RPMI8226 (cell line): ENCODE measurements around the gene CHTOP.
A peak's percentile ranks its signal among the peaks of the same experiment; 100 is the strongest.
"Not testable (repeated sequence)": the region's sequence is repeated elsewhere in the genome, so short reads cannot be mapped to it uniquely, and the experiment has no call there.

Source experiments
- DNase-seq: peaks from one replicate; pipeline ENCODE4 v3.0.0-alpha.2; 2015

CHTOP gene

DNA sequence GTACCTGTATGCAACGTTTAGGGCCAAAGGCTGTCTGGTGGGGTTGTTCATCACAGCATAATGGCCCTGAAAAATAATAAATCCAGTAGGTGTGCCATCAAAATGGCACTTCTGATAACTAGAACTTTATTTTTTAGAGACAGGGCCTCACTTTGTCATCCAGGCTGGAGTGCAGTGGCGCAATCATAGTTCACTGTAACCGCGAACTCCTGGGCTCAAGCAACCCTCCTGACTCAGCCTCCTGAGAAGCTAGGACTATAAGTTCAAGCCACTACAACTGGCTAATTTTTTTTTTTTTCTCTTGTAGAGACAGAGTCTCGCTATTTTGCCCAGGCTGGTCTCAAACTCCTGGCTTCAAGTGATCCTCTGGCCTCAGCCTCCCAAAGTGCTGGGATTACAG lies 29.3 kb downstream of the CHTOP start:
- no peak for DNase-seq

DNA sequence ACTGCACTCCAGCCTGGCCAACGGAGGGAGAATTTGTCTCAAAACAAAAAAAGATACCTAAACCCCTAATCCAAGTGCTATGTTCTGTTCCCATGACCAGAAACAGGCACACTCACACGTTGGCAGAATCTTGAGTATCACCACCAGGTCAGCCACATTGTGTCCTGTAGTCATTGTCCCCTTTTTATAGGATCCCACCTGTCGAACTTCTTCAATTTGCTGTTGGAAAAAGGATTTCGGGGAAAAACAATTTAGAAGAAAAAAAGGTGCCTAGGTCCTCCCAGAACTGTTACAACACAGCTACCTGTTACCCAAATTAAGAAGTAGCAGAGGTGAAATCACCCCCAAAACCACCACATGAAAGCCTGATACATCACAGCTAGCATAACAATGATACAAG lies 33.6 kb downstream of the CHTOP start:
- no peak for DNase-seq

DNA sequence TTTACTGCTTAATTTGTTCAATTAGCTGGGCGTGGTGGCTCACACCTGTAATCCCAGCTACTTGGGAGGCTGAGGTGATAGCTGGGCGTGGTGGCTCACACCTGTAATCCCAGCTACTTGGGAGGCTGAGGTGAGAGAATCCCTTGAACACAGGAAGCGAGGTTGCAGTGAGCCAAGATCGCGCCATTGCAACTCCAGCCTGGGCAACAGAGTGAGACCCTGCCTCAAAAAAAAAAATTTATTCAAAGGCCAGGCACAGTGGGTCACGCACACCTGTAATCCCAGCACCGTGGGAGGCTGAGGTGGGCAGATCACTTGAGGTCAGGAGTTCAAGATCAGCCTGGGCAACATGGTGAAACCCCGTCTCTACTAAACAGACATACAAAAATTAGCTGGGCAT lies 34.8 kb downstream of the CHTOP start:
- not testable (repeated sequence) for DNase-seq

DNA sequence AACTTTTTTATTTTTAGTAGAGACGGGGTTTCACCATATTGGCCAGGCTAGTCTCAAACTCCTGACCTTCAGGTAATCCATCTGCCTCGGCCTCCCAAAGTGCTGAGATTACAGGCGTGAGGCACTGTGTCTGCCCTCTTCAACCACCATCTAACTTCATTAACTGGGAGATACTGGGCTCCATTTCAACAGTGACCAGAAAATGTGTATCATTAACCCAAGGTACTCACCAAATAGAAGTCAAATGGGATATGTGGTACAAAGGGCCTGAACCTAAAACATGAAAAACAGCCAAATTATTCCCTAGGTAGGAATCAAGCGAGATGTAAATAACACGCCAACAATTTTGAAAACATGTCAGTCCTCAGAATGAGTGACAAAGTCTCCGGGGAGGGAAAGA lies 35.7 kb downstream of the CHTOP start:
- DNase-seq: no peak

DNA sequence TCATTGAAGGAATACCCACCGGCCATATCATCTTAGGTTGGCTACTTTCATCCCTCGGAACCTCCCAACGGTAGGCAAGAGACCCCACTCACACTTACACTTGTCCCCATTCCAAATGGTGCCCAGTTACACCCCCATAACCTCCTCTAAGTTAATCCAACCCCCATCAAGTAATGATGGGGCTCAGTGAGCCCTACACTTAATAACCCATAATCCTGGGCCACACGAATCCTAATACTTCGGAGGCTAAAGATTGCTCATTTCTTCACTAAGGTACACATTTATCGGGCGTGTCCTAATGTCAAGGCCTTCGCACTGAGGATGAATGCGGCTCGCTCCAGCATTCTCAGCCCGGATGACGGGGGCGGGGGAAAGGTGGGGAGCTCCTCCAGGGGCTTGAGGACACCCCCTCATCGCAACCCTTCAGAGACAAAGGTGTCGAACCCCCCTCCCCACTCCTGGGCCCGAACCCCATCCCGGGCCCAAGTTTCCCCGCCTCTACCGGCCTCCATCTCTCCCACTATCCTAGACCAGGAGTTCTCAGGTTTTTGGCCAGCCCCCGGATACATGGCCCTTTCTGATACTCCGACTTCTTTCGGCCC lies 36.5 kb downstream of the CHTOP start:
- no peak for DNase-seq

DNA sequence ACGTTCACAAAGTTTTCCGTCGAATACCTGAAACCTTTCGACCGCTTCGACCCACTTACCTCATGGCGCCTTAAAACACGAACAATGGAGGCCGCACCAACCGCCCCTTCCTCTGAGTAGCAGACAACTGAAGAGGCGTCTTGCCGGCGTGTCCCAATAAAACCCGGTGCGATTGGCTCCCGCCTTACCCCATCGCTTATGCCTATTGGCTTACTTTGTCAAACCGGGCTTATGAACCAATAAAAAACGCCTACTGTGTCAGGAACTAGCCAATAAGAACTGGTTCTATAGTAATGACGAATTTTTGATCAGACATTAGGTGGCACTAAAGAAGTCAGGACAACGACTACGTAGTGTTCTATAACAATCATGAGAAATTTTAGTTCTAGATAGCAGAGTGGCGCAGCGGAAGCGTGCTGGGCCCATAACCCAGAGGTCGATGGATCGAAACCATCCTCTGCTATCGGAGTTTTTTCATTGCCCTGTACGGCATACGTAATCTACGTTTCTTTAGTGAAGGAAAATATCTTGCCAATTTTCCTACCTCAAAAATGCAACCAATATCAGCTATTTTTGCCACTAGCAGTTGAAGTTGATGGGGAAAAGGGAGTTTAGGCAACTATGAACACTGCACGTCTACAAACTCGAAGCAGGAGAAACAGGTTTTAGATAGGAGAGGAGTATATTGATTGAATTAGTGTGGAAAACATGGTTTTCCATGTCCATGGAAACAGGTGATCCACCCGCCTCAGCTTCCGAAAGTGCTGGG lies 37.2 kb downstream of the CHTOP start, which contains the start of gene ILF2:
Gene ILF2, minus strand, starts transcription at position 135 of the 769 bp plus-strand sequence. Its CDS starts 71 bp downstream, at position 64.
- peak; percentile 99 for DNase-seq

DNA sequence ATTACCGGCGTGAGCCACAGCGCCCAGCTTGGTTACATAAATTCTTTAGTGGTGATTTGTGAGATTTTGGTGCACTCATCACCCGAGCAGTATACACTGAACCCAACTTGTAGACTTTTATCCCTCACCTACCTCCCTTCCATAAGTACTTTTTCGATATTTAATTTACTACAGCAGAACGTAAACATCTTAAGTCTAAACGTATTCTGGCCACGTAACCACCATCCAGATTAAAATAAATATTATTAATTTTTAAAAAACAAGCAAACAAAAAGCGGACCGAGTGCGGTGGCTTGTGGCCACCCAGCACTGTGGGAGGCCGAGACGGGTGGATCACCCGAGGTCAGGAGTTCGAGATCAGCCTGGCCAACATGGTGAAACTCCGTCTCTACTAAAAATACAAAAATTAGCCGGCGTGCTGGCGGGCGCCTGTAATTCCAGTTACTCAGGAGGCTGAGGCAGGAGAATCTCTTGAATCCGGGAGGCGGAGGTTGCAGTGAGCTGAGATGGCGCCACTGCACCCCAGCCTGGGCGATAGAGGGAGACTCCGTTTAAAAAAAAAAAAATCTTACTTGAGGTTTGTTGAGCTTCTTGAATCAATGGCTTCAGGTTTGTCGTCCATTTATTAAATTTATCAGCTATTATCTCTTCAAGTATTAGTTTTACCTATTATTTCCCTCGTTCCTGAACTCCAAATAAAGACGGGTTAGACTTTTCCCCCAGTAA lies 37.9 kb downstream of the CHTOP start:
- peak; percentile 60 for DNase-seq

DNA sequence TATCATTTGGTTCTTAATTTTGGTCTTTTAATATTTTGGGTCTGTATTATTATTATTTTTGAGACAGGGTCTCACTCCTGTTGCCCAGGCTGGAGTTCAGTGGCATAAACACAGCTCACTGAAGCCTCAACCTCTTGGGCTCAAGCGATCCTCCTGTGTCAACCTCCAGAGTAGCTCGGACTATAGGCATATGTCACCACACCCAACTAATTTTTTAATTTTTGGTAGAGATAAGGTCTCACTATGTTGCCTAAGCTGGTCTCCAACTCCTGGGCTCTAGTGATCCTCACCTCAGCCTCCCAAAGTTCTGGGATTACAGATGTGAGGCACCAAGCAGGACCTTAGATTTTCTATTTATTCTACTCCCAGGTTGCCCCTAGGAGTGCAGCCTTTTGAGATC lies 39.6 kb downstream of the CHTOP start:
- DNase-seq: no peak

DNA sequence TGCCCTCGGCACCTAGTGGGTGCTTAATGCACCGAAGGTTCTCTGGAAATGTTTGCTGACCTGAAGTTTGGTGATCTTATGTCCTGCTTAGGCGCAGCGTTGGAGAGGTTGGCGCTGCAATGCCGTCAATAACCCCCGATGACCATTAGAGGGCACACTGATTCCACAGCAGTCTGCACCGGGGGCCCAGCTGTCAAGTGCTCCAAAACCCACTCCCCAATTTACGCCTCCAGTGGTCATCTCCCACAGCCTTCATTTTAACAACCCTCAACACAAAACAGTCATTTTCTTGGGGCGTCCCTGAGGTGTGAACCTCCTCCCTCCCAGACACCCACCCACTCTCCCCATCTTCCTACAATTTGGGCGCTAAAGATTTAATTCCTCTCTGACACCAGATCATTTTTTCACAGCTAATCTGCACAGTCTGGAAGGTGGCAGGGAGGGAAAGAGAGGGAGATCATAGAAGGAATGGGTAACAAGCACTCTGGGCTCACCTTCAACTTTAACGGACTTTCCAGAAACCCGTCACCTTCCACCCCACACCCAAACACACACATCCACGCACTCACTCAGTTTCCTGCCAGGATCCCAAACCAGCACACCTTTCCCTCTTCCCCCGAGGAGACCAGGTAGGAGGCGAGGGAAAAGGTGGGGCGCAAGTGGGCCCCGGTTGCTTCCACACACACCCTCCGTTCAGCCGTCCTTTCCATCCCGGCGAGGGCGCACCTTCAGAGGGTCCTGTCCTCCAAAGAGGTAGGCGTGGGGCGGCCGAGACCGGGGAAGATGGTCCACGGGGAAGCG lies 44.1 kb downstream of the CHTOP start:
- DNase-seq: peak; percentile 65

DNA sequence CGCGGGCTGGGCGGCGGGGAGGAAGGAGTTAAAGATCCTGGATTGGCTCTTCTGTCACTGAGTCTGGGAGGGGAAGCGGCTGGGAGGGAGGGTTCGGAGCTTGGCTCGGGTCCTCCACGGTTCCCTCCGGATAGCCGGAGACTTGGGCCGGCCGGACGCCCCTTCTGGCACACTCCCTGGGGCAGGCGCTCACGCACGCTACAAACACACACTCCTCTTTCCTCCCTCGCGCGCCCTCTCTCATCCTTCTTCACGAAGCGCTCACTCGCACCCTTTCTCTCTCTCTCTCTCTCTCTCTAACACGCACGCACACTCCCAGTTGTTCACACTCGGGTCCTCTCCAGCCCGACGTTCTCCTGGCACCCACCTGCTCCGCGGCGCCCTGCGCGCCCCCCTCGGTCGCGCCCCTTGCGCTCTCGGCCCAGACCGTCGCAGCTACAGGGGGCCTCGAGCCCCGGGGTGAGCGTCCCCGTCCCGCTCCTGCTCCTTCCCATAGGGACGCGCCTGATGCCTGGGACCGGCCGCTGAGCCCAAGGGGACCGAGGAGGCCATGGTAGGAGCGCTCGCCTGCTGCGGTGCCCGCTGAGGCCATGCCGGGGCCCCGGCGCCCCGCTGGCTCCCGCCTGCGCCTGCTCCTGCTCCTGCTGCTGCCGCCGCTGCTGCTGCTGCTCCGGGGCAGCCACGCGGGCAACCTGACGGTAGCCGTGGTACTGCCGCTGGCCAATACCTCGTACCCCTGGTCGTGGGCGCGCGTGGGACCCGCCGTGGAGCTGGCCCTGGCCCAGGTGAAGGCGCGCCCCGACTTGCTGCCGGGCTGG lies 44.9 kb downstream of the CHTOP start, which contains the start of gene NPR1:
Gene NPR1, plus strand, starts transcription at position 170 of the 818 bp plus-strand sequence. Its CDS starts 421 bp downstream, at position 591.
- peak; percentile 55 for DNase-seq

DNA sequence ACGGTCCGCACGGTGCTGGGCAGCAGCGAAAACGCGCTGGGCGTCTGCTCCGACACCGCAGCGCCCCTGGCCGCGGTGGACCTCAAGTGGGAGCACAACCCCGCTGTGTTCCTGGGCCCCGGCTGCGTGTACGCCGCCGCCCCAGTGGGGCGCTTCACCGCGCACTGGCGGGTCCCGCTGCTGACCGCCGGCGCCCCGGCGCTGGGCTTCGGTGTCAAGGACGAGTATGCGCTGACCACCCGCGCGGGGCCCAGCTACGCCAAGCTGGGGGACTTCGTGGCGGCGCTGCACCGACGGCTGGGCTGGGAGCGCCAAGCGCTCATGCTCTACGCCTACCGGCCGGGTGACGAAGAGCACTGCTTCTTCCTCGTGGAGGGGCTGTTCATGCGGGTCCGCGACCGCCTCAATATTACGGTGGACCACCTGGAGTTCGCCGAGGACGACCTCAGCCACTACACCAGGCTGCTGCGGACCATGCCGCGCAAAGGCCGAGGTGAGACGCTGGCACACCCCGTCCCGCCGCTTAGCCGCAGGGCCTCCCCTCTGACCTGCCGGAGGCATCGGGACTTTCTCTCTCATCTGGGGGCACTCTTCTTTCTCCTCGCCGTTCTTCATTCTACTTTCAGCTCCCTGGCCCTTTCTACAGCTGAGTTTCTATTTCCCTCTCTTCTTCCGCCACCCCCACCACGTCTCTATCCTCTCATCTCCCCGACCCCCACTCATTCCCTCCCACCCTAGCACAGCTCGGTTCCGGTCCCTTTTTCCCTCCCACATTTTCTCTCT lies 45.7 kb downstream of the CHTOP start:
- peak; percentile 44 for DNase-seq

DNA sequence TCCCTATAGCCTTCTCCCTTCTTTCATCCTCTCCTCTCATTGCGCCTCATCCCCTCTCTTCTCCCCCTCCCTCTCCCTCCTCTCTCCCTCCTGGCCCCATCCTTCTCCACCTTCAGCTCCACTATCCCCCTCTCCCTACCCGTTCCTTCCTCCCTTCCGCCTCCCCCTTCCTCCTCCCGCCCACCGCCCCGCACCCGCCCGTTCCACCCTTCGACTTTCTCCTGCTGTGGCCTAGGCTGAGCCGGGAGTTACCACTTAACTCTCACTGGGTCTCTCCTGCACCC lies 46.2 kb downstream of the CHTOP start:
- DNase-seq: no peak

DNA sequence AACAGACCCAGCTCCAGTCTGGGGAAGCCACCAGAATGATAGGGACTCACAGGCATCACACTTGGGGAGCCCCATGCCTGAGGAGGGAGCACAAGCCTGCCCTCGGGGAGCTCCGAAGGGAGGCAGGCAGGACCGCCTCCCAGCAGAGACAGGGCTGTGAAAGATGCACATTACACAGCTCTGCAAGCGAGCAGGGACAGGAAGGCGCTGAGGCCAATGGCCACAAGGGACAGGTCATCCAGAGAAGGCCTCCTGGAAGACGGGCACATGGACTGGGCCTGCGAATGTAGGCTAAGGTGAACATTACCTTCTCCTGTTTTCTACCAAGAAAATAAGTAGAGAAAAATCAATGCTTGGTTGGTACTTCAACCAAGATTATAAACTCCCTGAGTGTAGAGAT lies 48.9 kb downstream of the CHTOP start:
- no peak for DNase-seq

DNA sequence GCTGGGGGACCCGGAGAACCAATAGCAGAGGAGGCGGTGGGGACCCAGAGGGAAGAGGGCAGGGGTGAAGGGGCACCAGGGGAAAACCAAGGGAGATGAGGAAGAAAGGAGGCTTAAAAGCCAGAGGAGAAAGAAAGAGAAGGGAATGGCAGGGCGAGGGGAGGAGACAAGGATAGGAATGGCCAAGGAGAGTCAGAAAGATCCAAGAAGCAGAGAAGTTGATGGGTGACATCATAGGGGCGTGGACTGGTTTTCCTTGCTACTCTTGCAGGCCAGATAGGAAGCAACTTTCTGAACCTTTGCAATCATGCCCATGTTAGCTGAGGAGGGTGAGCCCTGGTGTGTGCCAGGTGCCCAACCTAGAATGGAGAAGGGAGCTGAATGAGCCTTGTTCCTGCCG lies 50.0 kb downstream of the CHTOP start:
- no peak for DNase-seq

DNA sequence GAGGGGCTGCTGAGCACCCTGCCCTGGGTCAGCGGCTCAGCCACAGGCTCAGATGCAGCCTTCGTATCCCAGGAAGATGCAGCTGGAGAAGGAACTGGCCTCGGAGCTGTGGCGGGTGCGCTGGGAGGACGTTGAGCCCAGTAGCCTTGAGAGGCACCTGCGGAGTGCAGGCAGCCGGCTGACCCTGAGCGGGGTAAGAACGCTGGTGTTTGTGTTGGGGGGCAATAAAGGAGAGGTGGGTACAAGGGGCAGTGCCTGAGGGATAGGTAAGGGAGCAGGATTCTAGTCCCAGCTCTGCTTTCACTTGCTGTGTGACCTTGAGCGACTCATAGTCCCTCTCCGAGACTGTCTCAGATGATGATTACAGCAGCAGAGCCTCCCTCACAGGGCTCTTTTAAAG lies 51.0 kb downstream of the CHTOP start:
- no peak for DNase-seq

DNA sequence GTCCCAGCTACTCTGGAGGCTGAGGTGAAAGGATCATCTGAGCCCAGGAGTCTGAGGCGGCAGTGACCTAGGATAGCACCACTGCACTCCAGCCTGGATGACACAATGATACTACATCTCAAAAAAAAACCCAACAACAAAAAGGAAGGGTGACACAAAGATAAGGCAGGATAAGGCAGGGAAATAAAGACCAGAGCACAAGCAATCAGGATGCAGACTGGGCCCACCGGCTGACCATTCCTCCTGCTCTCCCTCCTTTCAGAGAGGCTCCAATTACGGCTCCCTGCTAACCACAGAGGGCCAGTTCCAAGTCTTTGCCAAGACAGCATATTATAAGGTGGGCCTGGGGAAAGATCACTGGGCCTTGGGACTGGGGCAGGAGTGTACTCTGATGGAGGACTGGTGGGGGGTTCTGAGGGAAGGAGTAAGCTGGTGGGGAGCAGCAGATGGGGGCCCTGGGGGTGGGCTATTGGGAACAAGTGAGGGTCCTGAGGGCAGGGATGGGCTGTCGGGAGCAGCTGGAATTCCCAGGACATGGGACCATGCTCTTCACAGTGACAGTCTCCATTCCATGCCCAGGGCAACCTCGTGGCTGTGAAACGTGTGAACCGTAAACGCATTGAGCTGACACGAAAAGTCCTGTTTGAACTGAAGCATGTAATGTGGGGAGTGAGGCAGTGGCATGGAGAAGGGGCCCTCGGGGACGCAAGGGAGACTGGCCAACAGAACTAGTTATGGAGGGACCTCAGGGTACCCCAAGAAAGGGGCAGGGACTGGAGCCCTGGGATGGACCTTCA lies 51.9 kb downstream of the CHTOP start:
- DNase-seq: no peak

DNA sequence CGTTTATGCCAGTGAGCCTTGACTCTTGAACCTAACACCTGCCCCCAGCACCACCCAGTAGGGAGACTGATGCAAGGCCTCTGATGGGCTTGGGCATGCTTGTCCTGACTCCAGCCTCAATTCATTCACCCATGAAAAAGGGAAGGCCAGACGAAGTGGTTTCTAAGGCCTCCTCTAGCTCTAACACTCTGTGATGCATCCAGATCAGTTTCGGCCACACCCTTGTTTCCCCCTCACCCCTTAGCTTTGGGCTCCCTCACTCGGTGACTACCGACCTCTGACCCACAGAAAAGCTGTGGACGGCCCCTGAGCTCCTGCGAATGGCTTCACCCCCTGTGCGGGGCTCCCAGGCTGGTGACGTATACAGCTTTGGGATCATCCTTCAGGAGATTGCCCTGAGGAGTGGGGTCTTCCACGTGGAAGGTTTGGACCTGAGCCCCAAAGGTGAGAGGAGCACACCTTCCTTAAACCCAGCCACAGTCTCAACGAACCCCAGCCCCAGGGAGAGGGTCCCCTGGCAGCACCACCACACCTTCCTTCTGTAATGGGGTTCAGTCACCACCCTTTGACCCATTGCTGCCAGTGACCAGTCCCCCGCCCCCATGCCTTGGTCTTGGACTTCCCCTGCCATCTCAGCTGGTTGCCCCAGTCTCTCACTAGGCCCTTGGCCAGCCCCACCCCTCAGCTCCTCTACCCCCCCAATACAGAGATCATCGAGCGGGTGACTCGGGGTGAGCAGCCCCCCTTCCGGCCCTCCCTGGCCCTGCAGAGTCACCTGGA lies 53.7 kb downstream of the CHTOP start:
- DNase-seq: no peak

DNA sequence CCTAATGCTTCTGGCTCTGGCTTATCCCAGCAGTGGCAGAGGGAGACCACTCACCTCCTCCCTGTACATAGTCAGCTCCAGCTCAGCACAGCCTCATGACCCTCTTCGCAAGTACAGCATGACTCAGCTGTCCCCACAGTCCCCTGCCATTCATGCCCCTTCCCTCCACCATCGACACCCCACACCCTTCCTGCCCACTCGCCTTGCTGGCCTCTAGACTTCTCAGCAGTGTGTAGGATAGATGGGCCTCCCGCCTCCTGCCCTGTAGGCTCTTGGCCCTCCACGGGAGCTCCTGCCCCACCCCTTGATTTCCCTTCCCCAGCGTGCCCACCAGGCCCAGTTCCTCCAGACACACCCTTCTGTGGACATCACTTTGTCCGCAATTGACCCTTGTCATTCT lies 54.4 kb downstream of the CHTOP start:
- DNase-seq: no peak

DNA sequence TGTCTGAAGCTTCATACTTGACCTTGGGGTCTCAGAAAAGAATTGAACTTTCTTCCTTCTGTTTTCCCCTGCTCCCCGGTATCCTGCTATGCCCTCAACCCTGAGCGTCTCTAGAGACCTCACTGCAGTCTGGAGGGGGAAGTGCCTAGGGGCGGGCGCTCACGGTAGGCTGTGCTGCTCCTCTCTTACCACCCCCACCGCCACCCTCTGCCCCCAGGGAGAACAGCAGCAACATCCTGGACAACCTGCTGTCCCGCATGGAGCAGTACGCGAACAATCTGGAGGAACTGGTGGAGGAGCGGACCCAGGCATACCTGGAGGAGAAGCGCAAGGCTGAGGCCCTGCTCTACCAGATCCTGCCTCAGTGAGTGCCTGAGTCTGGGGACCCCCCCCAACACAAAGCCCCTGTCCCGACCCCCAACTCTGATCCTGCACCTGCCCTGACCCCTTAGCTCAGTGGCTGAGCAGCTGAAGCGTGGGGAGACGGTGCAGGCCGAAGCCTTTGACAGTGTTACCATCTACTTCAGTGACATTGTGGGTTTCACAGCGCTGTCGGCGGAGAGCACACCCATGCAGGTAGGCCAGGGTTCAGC lies 55.0 kb downstream of the CHTOP start:
- no peak for DNase-seq
